ENCODE measurements around the gene TGM2.

- TF ChIP-seq MXI1 (IDR thresholded peaks at IDR 0.05; ENCODE audit: low read depth, low read length) (no peak), ILF3 (IDR thresholded peaks at IDR 0.05; ENCODE audit: borderline replicate concordance) (no peak), NFIC (IDR thresholded peaks at IDR 0.05) (no peak), FOXM1 (IDR thresholded peaks at IDR 0.05; ENCODE audit: low read depth) (no peak), FOXM1 (CRISPR knock-in tag; IDR thresholded peaks at IDR 0.05; ENCODE audit: low read depth) (no peak)
Observed at GRCh38 chr20:38135271-38135650, 29.8 kb downstream of the TGM2 start.
